ENCODE measurements around the gene MYO18B.

Gene MYO18B

DNA sequence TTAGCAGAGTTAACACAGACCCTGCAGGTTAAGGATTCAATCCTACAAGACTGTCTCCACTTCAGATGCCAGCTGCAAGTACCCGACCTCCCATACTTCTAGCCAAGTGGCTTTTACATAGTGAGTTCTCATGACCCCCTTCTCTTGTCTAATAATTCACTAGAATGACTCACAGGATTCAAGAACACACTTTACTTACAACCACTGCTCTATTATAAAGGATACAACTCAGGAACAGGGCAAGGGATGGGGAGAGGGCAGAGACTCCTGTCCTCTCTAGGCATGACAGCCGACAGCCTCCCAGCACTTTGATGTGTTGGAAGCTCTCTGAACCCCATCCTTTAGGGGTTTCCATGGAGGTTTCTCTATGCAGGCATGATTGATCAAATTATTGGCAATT, 60.0 kb downstream of the MYO18B start:
- no peak overlapping the region for H3K27ac ChIP-seq
- H3K36me3 ChIP-seq, result no peaks in the 10 kb centered on the region
- H3K27me3 ChIP-seq, result peaks cover 5% of the 10 kb centered on the region
- no peak overlapping the region for H3K4me3 ChIP-seq (ENCODE audit: low read depth in 1 of 2, low read length in 1 of 2)
- H3K4me1 ChIP-seq (ENCODE audit: control insufficient read depth in 1 of 2, insufficient read depth in 1 of 2, low read depth in 1 of 2, low read length in 1 of 2), result no peaks in the 10 kb centered on the region
- no peaks in the 10 kb centered on the region for H3K9me3 ChIP-seq
- TF ChIP-seq, protein P1, sequence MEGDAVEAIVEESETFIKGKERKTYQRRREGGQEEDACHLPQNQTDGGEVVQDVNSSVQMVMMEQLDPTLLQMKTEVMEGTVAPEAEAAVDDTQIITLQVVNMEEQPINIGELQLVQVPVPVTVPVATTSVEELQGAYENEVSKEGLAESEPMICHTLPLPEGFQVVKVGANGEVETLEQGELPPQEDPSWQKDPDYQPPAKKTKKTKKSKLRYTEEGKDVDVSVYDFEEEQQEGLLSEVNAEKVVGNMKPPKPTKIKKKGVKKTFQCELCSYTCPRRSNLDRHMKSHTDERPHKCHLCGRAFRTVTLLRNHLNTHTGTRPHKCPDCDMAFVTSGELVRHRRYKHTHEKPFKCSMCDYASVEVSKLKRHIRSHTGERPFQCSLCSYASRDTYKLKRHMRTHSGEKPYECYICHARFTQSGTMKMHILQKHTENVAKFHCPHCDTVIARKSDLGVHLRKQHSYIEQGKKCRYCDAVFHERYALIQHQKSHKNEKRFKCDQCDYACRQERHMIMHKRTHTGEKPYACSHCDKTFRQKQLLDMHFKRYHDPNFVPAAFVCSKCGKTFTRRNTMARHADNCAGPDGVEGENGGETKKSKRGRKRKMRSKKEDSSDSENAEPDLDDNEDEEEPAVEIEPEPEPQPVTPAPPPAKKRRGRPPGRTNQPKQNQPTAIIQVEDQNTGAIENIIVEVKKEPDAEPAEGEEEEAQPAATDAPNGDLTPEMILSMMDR (IDR thresholded peaks at IDR 0.05), result no peak

DNA sequence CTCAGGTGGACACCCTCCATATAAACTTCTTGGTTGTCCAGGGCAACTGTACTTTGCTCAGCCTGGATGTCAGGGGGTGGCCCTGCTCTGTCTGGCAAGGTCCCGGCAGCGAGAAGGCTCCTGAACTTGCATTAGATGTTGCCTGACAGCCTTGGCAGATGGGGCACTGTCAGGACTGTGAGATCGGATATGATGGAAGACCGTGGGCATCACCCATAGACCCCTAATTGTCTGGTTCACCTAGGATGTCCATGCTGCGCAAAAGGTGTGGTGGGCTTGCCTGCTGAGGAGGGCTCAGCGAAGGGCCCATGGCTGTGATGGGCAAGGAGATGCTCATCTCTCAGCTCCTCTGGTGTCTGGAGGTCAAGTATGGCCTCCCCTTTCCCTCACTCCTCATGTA, 62.7 kb downstream of the MYO18B start:
- Histone ChIP-seq H3K27me3 (no peaks in the 10 kb centered on the region), H3K36me3 (no peaks in the 10 kb centered on the region), H3K4me1 (ENCODE audit: control insufficient read depth in 1 of 2, insufficient read depth in 1 of 2, low read depth in 1 of 2, low read length in 1 of 2) (no peaks in the 10 kb centered on the region), H3K9me3 (no peaks in the 10 kb centered on the region), H3K4me3 (ENCODE audit: low read depth in 1 of 2, low read length in 1 of 2) (no peak overlapping the region), H3K27ac (no peak overlapping the region)
- TF ChIP-seq, protein P1 (IDR thresholded peaks at IDR 0.05), result no peak

DNA sequence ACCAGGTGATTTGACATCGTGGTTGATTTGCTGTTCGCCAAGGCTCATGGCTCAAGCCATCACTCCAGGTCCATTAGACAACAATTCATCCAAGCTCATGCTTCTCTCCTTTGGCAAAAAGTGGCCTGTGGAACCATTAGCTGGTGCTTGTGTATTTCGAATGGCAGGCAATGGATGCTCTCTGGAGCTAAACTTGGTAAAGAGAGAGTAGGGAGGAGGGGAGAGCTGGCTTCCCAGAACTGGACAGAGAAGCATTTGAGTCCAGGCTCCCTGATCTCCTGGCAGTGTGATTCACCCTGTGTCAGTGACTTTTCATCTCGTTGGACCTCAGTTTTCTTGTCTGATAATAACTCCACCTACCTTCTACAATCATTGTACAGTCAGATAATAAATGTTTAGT, 64.6 kb downstream of the MYO18B start:
- no peaks in the 10 kb centered on the region for H3K9me3 ChIP-seq
- H3K27ac ChIP-seq, result no peak overlapping the region
- H3K36me3 ChIP-seq, result no peaks in the 10 kb centered on the region
- H3K4me3 ChIP-seq (ENCODE audit: low read depth in 1 of 2, low read length in 1 of 2), result no peak overlapping the region
- H3K4me1 ChIP-seq (ENCODE audit: control insufficient read depth in 1 of 2, insufficient read depth in 1 of 2, low read depth in 1 of 2, low read length in 1 of 2), result no peaks in the 10 kb centered on the region
- H3K27me3 ChIP-seq, result no peaks in the 10 kb centered on the region
- TF ChIP-seq, protein P1 (IDR thresholded peaks at IDR 0.05), result no peak

DNA sequence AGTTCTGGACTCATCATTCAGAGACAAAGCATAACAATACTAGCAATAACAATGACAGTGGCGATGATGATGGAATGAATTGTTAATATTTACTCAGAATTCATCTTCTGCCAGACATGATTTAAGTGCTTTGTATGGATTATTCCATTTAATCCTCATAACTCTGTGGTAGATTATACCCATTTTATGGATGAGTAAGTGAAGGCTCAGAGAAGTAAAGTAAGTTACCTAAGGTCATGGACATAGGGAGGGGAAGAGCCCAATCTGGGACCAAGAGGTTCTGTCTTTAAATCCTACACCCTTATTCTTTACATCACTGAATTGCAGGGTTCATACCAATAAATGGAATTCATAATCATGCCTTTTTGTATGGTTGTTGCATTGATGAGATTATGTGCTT, 72.7 kb downstream of the MYO18B start:
- Histone ChIP-seq H3K9me3 (no peaks in the 10 kb centered on the region), H3K4me1 (ENCODE audit: control insufficient read depth in 1 of 2, insufficient read depth in 1 of 2, low read depth in 1 of 2, low read length in 1 of 2) (no peaks in the 10 kb centered on the region), H3K4me3 (ENCODE audit: low read depth in 1 of 2, low read length in 1 of 2) (no peak overlapping the region), H3K36me3 (no peaks in the 10 kb centered on the region), H3K27ac (no peak overlapping the region), H3K27me3 (peaks cover 14% of the 10 kb centered on the region)
- TF ChIP-seq, protein P1 (IDR thresholded peaks at IDR 0.05), result no peak

DNA sequence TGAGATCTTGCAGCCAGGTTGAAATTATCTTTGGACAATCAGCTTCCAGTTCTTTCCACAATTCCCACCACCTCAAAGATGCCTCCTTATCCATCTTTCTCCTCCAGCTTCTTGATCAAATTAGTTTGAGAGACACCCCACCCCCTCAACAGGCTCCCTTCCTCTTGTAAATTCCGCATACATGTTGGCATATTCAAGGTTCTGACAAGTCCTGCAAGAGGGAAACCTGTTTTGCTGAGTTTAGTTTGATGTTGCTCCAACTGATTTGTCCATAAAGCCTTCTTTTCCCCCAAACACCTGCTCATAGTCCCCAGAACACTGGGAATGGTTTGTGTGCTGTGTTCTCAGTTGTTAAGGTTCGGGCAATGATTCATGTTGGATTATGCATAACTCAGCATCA, 73.6 kb downstream of the MYO18B start:
- peaks cover 14% of the 10 kb centered on the region for H3K27me3 ChIP-seq
- TF ChIP-seq, protein P1 (IDR thresholded peaks at IDR 0.05), result no peak
- no peaks in the 10 kb centered on the region for H3K4me1 ChIP-seq (ENCODE audit: control insufficient read depth in 1 of 2, insufficient read depth in 1 of 2, low read depth in 1 of 2, low read length in 1 of 2)
- H3K9me3 ChIP-seq, result no peaks in the 10 kb centered on the region
- no peak overlapping the region for H3K27ac ChIP-seq
- no peak overlapping the region for H3K4me3 ChIP-seq (ENCODE audit: low read depth in 1 of 2, low read length in 1 of 2)
- H3K36me3 ChIP-seq, result no peaks in the 10 kb centered on the region

DNA sequence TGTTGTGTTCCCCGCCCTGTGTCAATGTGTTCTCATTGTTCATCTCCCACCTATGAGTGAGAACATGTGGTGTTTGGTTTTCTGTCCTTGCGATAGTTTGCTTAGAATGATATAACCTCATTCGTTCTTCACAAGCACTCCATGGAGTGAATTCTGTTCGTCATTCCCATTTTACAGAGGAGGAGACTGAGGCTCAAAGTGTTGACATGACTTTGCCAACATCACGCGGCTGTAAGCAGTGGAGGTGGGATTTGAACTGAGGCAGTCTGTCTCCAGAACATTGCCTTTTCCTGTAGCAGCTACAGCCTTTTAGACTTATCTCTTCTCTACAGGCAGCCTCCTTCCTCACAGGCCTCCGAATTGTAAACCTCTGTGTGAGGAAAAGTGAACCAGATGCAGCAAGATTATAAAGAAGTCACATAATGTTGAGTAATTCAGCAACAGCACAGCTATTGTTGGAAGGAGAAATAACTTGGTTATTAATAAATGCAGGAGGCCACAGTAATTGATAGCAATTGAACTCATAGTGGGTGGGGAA, 74.6 kb downstream of the MYO18B start:
- H3K27ac ChIP-seq, result no peak overlapping the region
- no peaks in the 10 kb centered on the region for H3K9me3 ChIP-seq
- no peaks in the 10 kb centered on the region for H3K36me3 ChIP-seq
- TF ChIP-seq, protein P1 (IDR thresholded peaks at IDR 0.05), result no peak
- peaks cover 14% of the 10 kb centered on the region for H3K27me3 ChIP-seq
- H3K4me3 ChIP-seq (ENCODE audit: low read depth in 1 of 2, low read length in 1 of 2), result no peak overlapping the region
- no peaks in the 10 kb centered on the region for H3K4me1 ChIP-seq (ENCODE audit: control insufficient read depth in 1 of 2, insufficient read depth in 1 of 2, low read depth in 1 of 2, low read length in 1 of 2)

All from neutrophil (primary cell).